RWPE2 (cell line): ENCODE measurements around the gene LRCH2.
A peak's percentile ranks its signal among the peaks of the same experiment; 100 is the strongest.

Experiments used
- ATAC-seq: fragments of 200-7000 bp; cut with Tn5 transposase; 3 replicates; pipeline ENCODE4 v1.9.1; 2021; ENCODE audit warnings: low read depth
- DNase-seq: peaks from one replicate; pipeline ENCODE4 v3.0.0-alpha.2; 2020; ENCODE audit warnings: low spot score
- H3K27ac ChIP-seq: fragments of 450-650 bp; 2 replicates; pipeline ENCODE4 v1.5.1; 2017; ENCODE audit warnings: mild to moderate bottlenecking; ENCODE audit not compliant: poor library complexity, severe bottlenecking
- H3K27me3 ChIP-seq: fragments of 250-450 bp; sonication (Bioruptor Pico); 2 replicates; pipeline ENCODE4 v1.5.1; 2021; ENCODE audit warnings: mild to moderate bottlenecking, moderate library complexity; ENCODE audit not compliant: insufficient read depth, poor library complexity, severe bottlenecking
- H3K36me3 ChIP-seq: fragments of 250-450 bp; sonication (Bioruptor Pico); 2 replicates; pipeline ENCODE4 v1.5.1; 2020; ENCODE audit warnings: low read depth, mild to moderate bottlenecking, moderate library complexity
- H3K4me1 ChIP-seq: fragments of 250-450 bp; sonication (Bioruptor Pico); 2 replicates; pipeline ENCODE4 v1.5.1; 2021; ENCODE audit warnings: mild to moderate bottlenecking, moderate library complexity; ENCODE audit not compliant: insufficient read depth, poor library complexity, severe bottlenecking
- H3K4me3 ChIP-seq: fragments of 250-450 bp; sonication (Bioruptor Pico); 2 replicates; pipeline ENCODE4 v1.5.1; 2021; ENCODE audit warnings: mild to moderate bottlenecking, moderate library complexity; ENCODE audit not compliant: severe bottlenecking
- H3K9me3 ChIP-seq: fragments of 250-450 bp; sonication (Bioruptor Pico); 2 replicates; pipeline ENCODE4 v1.5.1; 2021; ENCODE audit warnings: mild to moderate bottlenecking, moderate library complexity; ENCODE audit not compliant: severe bottlenecking
- TF ChIP-seq, protein P1 (sequence below): fragments of 450-650 bp; IDR thresholded peaks from one replicate; pipeline ENCODE4 v1.5.1; 2017; ENCODE audit warnings: mild to moderate bottlenecking, moderate library complexity; ENCODE audit not compliant: poor library complexity, severe bottlenecking

Gene LRCH2

DNA sequence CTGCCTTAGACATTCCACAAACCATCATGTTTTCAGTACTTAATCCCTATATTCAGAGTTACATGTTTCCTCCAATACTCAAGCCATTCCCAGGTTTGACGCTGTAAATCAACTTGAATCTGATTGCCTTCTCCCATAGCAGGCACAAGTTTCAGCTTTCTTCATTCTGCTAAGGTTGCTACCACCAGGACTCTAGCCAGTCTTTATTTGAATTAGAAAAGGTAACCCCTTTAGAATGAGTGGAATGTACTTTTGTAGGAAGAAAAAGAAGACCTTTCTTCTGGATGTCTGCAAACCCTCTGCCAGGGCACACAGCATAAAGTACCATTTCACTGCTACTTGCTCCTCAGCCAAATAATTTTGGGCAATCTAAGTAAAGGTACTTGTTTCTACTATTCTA, 55.4 kb downstream of the LRCH2 start:
- Histone ChIP-seq H3K9me3 (no peaks in the 10 kb centered on the region), H3K4me3 (no peak overlapping the region), H3K27ac (no peak overlapping the region), H3K27me3 (no peaks in the 10 kb centered on the region), H3K36me3 (no peaks in the 10 kb centered on the region), H3K4me1 (no peaks in the 10 kb centered on the region)
- TF ChIP-seq, protein P1, sequence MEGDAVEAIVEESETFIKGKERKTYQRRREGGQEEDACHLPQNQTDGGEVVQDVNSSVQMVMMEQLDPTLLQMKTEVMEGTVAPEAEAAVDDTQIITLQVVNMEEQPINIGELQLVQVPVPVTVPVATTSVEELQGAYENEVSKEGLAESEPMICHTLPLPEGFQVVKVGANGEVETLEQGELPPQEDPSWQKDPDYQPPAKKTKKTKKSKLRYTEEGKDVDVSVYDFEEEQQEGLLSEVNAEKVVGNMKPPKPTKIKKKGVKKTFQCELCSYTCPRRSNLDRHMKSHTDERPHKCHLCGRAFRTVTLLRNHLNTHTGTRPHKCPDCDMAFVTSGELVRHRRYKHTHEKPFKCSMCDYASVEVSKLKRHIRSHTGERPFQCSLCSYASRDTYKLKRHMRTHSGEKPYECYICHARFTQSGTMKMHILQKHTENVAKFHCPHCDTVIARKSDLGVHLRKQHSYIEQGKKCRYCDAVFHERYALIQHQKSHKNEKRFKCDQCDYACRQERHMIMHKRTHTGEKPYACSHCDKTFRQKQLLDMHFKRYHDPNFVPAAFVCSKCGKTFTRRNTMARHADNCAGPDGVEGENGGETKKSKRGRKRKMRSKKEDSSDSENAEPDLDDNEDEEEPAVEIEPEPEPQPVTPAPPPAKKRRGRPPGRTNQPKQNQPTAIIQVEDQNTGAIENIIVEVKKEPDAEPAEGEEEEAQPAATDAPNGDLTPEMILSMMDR = no peak
- ATAC-seq (no peak), DNase-seq (no peak)

DNA sequence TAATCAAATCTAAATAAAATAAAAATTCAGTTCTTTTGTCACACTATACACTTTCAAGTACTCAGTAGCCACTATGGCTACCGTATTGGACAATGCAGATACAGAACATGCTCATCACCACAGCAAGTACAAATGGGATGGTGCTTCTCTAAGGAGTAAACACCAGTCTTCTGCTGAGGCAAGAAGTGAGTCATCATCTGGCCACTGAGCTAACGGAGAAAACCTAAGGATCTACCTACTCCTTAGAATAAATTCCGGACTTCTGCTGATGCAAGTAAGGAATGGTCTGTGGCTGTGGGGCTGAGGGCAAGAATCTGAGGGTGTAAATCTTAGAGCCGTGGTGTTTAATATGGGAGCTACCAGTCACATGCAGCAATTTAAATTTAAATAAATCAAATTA, 56.0 kb downstream of the LRCH2 start:
- Histone ChIP-seq H3K4me3 (no peak overlapping the region), H3K4me1 (no peaks in the 10 kb centered on the region), H3K27ac (no peak overlapping the region), H3K36me3 (no peaks in the 10 kb centered on the region), H3K27me3 (no peaks in the 10 kb centered on the region), H3K9me3 (no peaks in the 10 kb centered on the region)
- ATAC-seq (no peak), DNase-seq (no peak)
- TF ChIP-seq, protein P1 = no peak

DNA sequence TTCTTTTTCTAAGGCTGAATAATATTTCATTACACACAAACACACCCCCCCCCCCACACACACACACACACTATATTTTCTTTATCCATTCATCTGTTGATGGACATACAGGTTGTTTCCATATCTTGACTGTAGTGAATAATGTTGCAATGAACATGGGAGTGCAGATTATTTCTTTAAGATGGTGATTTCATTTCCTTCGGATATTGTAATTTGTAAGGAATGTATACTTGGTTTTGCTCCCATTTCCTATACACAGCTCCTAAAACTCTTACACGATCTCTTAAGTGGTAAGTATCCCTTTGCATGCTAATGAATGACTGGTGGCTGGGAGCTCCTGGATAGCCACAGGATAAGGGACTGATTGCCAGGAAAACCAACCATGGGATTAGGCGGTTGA, 59.3 kb downstream of the LRCH2 start:
- no peaks in the 10 kb centered on the region for H3K36me3 ChIP-seq
- no peak overlapping the region for H3K4me3 ChIP-seq
- ATAC-seq (no peak), DNase-seq (no peak)
- no peak overlapping the region for H3K27ac ChIP-seq
- no peaks in the 10 kb centered on the region for H3K9me3 ChIP-seq
- no peaks in the 10 kb centered on the region for H3K27me3 ChIP-seq
- no peaks in the 10 kb centered on the region for H3K4me1 ChIP-seq
- TF ChIP-seq, protein P1 = no peak

DNA sequence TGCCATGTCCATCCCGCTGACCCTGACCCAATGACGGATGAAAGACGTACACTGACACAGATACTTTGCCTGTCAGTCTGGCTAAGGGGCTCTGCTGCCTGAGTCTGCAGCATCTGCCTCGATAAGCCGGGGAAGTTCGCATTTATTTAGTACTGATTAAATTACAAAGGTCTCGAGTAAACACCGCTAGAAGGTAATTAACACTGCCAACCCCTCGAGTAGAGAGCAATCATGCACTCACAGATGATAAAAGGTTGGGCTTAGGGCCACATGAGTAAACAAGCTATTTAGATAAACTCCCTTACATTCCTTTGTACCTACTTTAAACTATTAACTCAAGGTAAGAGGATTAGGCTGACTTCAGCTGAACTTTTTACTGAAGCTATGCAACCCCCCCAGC, 60.7 kb downstream of the LRCH2 start:
- Histone ChIP-seq H3K4me1 (no peaks in the 10 kb centered on the region), H3K4me3 (no peak overlapping the region), H3K27ac (no peak overlapping the region), H3K27me3 (no peaks in the 10 kb centered on the region), H3K9me3 (no peaks in the 10 kb centered on the region), H3K36me3 (no peaks in the 10 kb centered on the region)
- TF ChIP-seq, protein P1 = no peak
- ATAC-seq = no peak
- DNase-seq = no peak

DNA sequence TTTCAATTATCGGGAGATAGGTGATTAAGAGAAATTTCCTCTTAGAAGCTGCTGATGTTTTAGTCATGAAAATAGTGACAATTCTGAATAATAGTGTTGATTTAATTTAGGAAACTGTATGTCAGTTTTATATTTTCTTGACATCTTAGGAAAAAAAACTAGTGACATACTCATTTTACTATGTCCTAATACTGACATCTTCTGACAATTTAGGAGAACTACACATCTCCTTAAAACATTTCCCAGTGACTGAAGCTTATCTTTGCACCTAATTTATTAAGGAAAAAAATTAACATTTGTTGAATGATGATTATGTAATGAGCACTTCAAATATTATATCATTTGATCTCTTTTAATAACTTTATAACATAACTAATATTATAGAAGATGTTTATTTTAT, 86.7 kb downstream of the LRCH2 start:
- no peak for DNase-seq
- Histone ChIP-seq H3K4me3 (no peak overlapping the region), H3K27ac (no peak overlapping the region)

More for the DNA sequence above, 86.7 kb downstream of the LRCH2 start:
- H3K36me3 ChIP-seq = no peaks in the 10 kb centered on the region
- no peaks in the 10 kb centered on the region for H3K27me3 ChIP-seq
- ATAC-seq = no peak
- no peaks in the 10 kb centered on the region for H3K9me3 ChIP-seq
- TF ChIP-seq, protein P1 = peak; percentile 62
- no peaks in the 10 kb centered on the region for H3K4me1 ChIP-seq
